SK-N-SH (cell line): Measurements from ENCODE around the gene MACO1.

Source experiments
- EP300 ChIP-seq, 2 experiments: IDR thresholded peaks; 2 replicates each; pipeline versions ENCODE4 v1.4.0 to v1.6.1; 2012; ENCODE audit warnings: borderline replicate concordance in 1 of 2, low read depth in 1 of 2, low read length in 1 of 2
- MXI1 ChIP-seq: IDR thresholded peaks from 2 replicates; pipeline ENCODE4 v1.6.1; 2012; ENCODE audit warnings: mild to moderate bottlenecking, low read depth, low read length, improper control_type of control experiment
- POLR2AphosphoS5 ChIP-seq: IDR thresholded peaks from 2 replicates; pipeline ENCODE4 v1.6.1; 2012; ENCODE audit warnings: low read depth, low read length
- RAD21 ChIP-seq: IDR thresholded peaks from 2 replicates; pipeline ENCODE4 v1.6.1; 2012; ENCODE audit warnings: mild to moderate bottlenecking, low read length
- RXRA ChIP-seq: IDR thresholded peaks from 2 replicates; pipeline ENCODE4 v1.4.0; 2012; ENCODE audit warnings: low read depth, mild to moderate bottlenecking, borderline replicate concordance
- YY1 ChIP-seq: IDR thresholded peaks from 2 replicates; pipeline ENCODE4 v1.4.0; 2012; ENCODE audit warnings: low read depth, mild to moderate bottlenecking
- TF ChIP-seq, protein P1 (sequence below): fragments of 200-600 bp; sonication (generic); IDR thresholded peaks from 2 replicates; pipeline ENCODE4 v1.6.1; 2017; ENCODE audit warnings: antibody characterized with exemption, mild to moderate bottlenecking, moderate library complexity

GRCh38 chr1:25522031-25522655 lies 91.4 kb downstream of the MACO1 start:
- TF ChIP-seq, protein P1, sequence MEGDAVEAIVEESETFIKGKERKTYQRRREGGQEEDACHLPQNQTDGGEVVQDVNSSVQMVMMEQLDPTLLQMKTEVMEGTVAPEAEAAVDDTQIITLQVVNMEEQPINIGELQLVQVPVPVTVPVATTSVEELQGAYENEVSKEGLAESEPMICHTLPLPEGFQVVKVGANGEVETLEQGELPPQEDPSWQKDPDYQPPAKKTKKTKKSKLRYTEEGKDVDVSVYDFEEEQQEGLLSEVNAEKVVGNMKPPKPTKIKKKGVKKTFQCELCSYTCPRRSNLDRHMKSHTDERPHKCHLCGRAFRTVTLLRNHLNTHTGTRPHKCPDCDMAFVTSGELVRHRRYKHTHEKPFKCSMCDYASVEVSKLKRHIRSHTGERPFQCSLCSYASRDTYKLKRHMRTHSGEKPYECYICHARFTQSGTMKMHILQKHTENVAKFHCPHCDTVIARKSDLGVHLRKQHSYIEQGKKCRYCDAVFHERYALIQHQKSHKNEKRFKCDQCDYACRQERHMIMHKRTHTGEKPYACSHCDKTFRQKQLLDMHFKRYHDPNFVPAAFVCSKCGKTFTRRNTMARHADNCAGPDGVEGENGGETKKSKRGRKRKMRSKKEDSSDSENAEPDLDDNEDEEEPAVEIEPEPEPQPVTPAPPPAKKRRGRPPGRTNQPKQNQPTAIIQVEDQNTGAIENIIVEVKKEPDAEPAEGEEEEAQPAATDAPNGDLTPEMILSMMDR = no peak
- TF ChIP-seq RAD21 = no peak
- TF ChIP-seq RXRA = no peak
- TF ChIP-seq POLR2AphosphoS5 = no peak
- TF ChIP-seq MXI1 = no peak
- no peak for TF ChIP-seq YY1
- no peak for TF ChIP-seq EP300 (IDR thresholded peaks at IDR 0.05; ENCODE audit: borderline replicate concordance in 1 of 2, low read depth in 1 of 2, low read length in 1 of 2)
